K562 (cell line): ENCODE data around the gene SAMD15. TPM values are rescaled to one million over a fixed set of nuclear protein-coding genes. Genes with fewer than 3 reads are reported as not detected.

Experiments used
- AFF4 ChIP-seq: sonication (generic); formaldehyde crosslinking; IDR thresholded peaks from 2 replicates; pipeline ENCODE4 v1.8.0; 2023; ENCODE audit warnings: mild to moderate bottlenecking, missing genetic modification reagents
- CBFA2T3 ChIP-seq: fragments of 450-650 bp; IDR thresholded peaks from 2 replicates; pipeline ENCODE4 v1.6.1; 2017
- ZNF134 ChIP-seq: fragments of 250-450 bp; sonication (Bioruptor Pico); conservative IDR thresholded peaks from 2 replicates; pipeline ENCODE4 v1.4.0; 2020
- ZNF282 ChIP-seq: sonication (generic); formaldehyde crosslinking; IDR thresholded peaks from 2 replicates; pipeline ENCODE4 v1.8.1; 2023; ENCODE audit warnings: missing genetic modification reagents
- polyA plus RNA-seq, 8 experiments: library from polyadenylated mRNA; depleted of rRNA in 4 of 8; stranded (reverse) in 5 of 8; unstranded in 3 of 8; fragments of >200 nt; fragmentation: Nextera tagmentation in 2 of 8; fragmentation: Illumina TruSeq in 1 of 8; extraction: Ambion mirVana in 2 of 8; extraction: Trizol in 1 of 8; gene quantifications; 2 replicates each; pipeline versions ENCODE4 v1.2.1 to v1.2.3, GENCODE V29; 2011 to 2014; ENCODE audit warnings: inconsistent platforms in 1 of 8, missing spikeins in 1 of 8
- total RNA-seq, 7 experiments: library from RNA; depleted of rRNA in 6 of 7; stranded (reverse); fragments of >200 nt in 6 of 7; fragmentation: Illumina TruSeq in 2 of 7; extraction: Trizol in 2 of 7; gene quantifications; 2 replicates each; pipeline versions ENCODE4 v1.2.1 to v1.2.3, GENCODE V29; 2011 to 2021; ENCODE audit warnings: low replicate concordance in 1 of 7
- TF ChIP-seq, protein P1 (sequence below): fragments of 200-600 bp; sonication (generic); IDR thresholded peaks from one replicate; pipeline ENCODE4 v1.6.1; 2012; ENCODE audit warnings: mild to moderate bottlenecking, low read depth, low read length, inconsistent platforms

Gene SAMD15
- total and polyA plus RNA-seq, 9 of the 15 experiments (the other 6 are each of a cell fraction or from before 2014, with no cell fraction given), result 0.18 to 0.54 (median 0.25) TPM

DNA sequence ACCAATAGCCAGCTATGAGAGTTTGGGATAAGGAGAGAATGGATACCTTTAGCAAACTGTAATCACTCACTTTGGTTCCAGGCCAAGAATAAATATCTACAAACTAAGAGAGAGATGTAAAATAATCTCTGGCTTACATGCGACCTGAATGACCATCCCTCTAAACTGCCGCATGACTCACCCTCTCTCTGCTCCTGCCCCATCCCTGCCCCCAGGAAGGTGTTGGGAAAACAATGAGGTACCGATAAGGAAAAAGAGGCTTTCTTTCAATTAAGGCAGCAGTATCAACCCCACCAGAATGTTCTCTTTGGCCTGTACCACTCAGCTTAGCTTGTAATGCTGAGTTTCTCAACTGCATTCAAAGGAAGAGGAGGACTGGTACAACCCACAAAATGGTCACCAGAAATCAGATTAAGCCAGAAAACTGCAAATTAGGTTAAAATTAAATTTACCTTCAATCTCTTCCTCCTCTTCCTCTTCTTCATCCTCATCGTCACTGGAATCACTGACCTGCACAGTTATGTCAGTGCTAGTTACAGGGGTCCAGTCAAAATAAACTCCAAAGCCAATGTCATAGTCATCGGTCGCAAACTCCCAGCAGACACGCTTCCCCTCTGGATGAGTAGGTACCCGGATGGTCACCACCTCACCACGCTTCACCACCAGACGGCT, 34.3 kb upstream of the SAMD15 start (continued):
- TF ChIP-seq, protein P1, sequence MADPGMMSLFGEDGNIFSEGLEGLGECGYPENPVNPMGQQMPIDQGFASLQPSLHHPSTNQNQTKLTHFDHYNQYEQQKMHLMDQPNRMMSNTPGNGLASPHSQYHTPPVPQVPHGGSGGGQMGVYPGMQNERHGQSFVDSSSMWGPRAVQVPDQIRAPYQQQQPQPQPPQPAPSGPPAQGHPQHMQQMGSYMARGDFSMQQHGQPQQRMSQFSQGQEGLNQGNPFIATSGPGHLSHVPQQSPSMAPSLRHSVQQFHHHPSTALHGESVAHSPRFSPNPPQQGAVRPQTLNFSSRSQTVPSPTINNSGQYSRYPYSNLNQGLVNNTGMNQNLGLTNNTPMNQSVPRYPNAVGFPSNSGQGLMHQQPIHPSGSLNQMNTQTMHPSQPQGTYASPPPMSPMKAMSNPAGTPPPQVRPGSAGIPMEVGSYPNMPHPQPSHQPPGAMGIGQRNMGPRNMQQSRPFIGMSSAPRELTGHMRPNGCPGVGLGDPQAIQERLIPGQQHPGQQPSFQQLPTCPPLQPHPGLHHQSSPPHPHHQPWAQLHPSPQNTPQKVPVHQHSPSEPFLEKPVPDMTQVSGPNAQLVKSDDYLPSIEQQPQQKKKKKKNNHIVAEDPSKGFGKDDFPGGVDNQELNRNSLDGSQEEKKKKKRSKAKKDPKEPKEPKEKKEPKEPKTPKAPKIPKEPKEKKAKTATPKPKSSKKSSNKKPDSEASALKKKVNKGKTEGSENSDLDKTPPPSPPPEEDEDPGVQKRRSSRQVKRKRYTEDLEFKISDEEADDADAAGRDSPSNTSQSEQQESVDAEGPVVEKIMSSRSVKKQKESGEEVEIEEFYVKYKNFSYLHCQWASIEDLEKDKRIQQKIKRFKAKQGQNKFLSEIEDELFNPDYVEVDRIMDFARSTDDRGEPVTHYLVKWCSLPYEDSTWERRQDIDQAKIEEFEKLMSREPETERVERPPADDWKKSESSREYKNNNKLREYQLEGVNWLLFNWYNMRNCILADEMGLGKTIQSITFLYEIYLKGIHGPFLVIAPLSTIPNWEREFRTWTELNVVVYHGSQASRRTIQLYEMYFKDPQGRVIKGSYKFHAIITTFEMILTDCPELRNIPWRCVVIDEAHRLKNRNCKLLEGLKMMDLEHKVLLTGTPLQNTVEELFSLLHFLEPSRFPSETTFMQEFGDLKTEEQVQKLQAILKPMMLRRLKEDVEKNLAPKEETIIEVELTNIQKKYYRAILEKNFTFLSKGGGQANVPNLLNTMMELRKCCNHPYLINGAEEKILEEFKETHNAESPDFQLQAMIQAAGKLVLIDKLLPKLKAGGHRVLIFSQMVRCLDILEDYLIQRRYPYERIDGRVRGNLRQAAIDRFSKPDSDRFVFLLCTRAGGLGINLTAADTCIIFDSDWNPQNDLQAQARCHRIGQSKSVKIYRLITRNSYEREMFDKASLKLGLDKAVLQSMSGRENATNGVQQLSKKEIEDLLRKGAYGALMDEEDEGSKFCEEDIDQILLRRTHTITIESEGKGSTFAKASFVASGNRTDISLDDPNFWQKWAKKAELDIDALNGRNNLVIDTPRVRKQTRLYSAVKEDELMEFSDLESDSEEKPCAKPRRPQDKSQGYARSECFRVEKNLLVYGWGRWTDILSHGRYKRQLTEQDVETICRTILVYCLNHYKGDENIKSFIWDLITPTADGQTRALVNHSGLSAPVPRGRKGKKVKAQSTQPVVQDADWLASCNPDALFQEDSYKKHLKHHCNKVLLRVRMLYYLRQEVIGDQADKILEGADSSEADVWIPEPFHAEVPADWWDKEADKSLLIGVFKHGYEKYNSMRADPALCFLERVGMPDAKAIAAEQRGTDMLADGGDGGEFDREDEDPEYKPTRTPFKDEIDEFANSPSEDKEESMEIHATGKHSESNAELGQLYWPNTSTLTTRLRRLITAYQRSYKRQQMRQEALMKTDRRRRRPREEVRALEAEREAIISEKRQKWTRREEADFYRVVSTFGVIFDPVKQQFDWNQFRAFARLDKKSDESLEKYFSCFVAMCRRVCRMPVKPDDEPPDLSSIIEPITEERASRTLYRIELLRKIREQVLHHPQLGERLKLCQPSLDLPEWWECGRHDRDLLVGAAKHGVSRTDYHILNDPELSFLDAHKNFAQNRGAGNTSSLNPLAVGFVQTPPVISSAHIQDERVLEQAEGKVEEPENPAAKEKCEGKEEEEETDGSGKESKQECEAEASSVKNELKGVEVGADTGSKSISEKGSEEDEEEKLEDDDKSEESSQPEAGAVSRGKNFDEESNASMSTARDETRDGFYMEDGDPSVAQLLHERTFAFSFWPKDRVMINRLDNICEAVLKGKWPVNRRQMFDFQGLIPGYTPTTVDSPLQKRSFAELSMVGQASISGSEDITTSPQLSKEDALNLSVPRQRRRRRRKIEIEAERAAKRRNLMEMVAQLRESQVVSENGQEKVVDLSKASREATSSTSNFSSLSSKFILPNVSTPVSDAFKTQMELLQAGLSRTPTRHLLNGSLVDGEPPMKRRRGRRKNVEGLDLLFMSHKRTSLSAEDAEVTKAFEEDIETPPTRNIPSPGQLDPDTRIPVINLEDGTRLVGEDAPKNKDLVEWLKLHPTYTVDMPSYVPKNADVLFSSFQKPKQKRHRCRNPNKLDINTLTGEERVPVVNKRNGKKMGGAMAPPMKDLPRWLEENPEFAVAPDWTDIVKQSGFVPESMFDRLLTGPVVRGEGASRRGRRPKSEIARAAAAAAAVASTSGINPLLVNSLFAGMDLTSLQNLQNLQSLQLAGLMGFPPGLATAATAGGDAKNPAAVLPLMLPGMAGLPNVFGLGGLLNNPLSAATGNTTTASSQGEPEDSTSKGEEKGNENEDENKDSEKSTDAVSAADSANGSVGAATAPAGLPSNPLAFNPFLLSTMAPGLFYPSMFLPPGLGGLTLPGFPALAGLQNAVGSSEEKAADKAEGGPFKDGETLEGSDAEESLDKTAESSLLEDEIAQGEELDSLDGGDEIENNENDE, result no peak
- TF ChIP-seq ZNF282 (CRISPR knock-in tag) (no peak), AFF4 (no peak), ZNF134 (CRISPR knock-in tag) (no peak), CBFA2T3 (peak; percentile 81)
